Parathyroid adenoma (tissue), 2 donors: ENCODE results near the gene S100Z.

ENCODE experiments used
- H2AFZ ChIP-seq: fragments of 300-600 bp; sonication (generic); one replicate; pipeline ENCODE4 v1.7.0; 2017; ENCODE audit warnings: antibody characterized with exemption, mild to moderate bottlenecking
- H3K27ac ChIP-seq: fragments of 300-600 bp; sonication (generic); one replicate; pipeline ENCODE4 v1.7.0; 2017
- H3K27me3 ChIP-seq: fragments of 300-600 bp; sonication (generic); one replicate; pipeline ENCODE4 v1.7.0; 2017; ENCODE audit warnings: low read length; ENCODE audit not compliant: control insufficient read depth, insufficient read depth
- H3K36me3 ChIP-seq: fragments of 300-600 bp; sonication (generic); one replicate; pipeline ENCODE4 v1.7.0; 2017; ENCODE audit warnings: low read length; ENCODE audit not compliant: control insufficient read depth, insufficient read depth
- H3K4me1 ChIP-seq: fragments of 300-600 bp; sonication (generic); one replicate; pipeline ENCODE4 v1.7.0; 2017; ENCODE audit warnings: control low read depth
- H3K4me2 ChIP-seq: fragments of 300-600 bp; sonication (generic); one replicate; pipeline ENCODE4 v1.7.0; 2017; ENCODE audit warnings: low read length
- H3K4me3 ChIP-seq: fragments of 300-600 bp; sonication (generic); one replicate; pipeline ENCODE4 v1.7.0; 2017; ENCODE audit warnings: low read depth, low read length
- H3K79me2 ChIP-seq: fragments of 300-600 bp; sonication (generic); one replicate; pipeline ENCODE4 v1.7.0; 2017; ENCODE audit warnings: control low read depth
- H3K9ac ChIP-seq: fragments of 300-600 bp; sonication (generic); one replicate; pipeline ENCODE4 v1.7.0; 2017; ENCODE audit warnings: mild to moderate bottlenecking
- H3K9me3 ChIP-seq: fragments of 300-600 bp; sonication (generic); one replicate; pipeline ENCODE4 v1.7.0; 2017; ENCODE audit warnings: low read length; ENCODE audit not compliant: control insufficient read depth
- TF ChIP-seq, protein P1 (sequence below): fragments of 300-600 bp; sonication (generic); IDR thresholded peaks from one replicate; pipeline ENCODE4 v1.7.0; 2017; ENCODE audit warnings: antibody characterized with exemption, mild to moderate bottlenecking
- donor health status: primary hyperparathyroidism.

S100Z gene

DNA sequence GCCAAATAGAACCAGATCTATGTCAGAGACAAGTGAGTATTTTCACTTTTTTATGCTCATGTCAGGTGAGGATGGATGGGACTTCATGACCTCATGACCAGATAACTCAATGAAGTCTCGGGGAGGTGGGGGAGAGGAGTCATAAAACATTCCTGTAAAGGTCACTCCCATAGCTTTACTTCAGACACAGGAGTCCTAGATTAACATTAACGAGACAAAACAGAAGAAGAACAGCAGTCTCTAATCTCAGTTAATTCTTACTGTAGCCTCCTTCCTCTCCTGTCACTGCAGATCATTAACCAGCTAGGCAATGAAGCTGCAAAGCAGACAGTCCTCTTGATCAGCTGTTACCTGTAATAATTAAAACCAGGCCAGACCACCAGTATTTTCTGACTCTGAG, 114.2 kb downstream of the S100Z start:
- Histone ChIP-seq H3K36me3 (no peaks in the 10 kb centered on the region), H3K4me1 (no peaks in the 10 kb centered on the region), H3K27me3 (no peaks in the 10 kb centered on the region), H2AFZ (no peak overlapping the region), H3K4me3 (no peak overlapping the region), H3K79me2 (no peaks in the 10 kb centered on the region), H3K9ac (no peak overlapping the region), H3K27ac (no peak overlapping the region), H3K4me2 (no peak overlapping the region), H3K9me3 (no peaks in the 10 kb centered on the region)
- TF ChIP-seq, protein P1, sequence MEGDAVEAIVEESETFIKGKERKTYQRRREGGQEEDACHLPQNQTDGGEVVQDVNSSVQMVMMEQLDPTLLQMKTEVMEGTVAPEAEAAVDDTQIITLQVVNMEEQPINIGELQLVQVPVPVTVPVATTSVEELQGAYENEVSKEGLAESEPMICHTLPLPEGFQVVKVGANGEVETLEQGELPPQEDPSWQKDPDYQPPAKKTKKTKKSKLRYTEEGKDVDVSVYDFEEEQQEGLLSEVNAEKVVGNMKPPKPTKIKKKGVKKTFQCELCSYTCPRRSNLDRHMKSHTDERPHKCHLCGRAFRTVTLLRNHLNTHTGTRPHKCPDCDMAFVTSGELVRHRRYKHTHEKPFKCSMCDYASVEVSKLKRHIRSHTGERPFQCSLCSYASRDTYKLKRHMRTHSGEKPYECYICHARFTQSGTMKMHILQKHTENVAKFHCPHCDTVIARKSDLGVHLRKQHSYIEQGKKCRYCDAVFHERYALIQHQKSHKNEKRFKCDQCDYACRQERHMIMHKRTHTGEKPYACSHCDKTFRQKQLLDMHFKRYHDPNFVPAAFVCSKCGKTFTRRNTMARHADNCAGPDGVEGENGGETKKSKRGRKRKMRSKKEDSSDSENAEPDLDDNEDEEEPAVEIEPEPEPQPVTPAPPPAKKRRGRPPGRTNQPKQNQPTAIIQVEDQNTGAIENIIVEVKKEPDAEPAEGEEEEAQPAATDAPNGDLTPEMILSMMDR = no peak
